OCI-LY7 (cell line): Measurements from ENCODE around the gene SLC9A3. TPM values are rescaled to one million over a fixed set of nuclear protein-coding genes. Genes with fewer than 3 reads are reported as not detected.

ENCODE experiments used
- BruUV-seq: library from RNA; stranded (reverse); fragments of 400-500 nt; replicated peaks from 2 replicates; lab custom pipeline; 2021; lab: Mats Ljungman, UMichigan
- CTCF ChIA-PET: fragments of 300-600 bp; sonication (Branson Sonifier 250); formaldehyde crosslinking; loops from one replicate; lab custom pipeline; 2022; ENCODE audit warnings: antibody characterized with exemption; ENCODE audit not compliant: unreplicated experiment; lab: Charles Lee
- POLR2A ChIA-PET: fragments of 300-600 bp; sonication (Branson Sonifier 250); formaldehyde crosslinking; loops from one replicate; lab custom pipeline; 2022; ENCODE audit warnings: antibody characterized with exemption; lab: Charles Lee
- DNase-seq: peaks from one replicate; pipeline ENCODE4 v3.0.0-alpha.2; 2015; ENCODE audit warnings: low spot score
- H2AFZ ChIP-seq: fragments of 200-600 bp; sonication (generic), shearing (Covaris generic); 2 replicates; pipeline ENCODE4 v1.6.1; 2014; ENCODE audit warnings: mild to moderate bottlenecking, antibody characterized with exemption, low read length, moderate library complexity
- H3K27ac ChIP-seq: fragments of 200-600 bp; sonication (generic); 2 replicates; pipeline ENCODE4 v1.5.1; 2014; ENCODE audit warnings: mixed run types, low read depth, mild to moderate bottlenecking, moderate library complexity, low read length, inconsistent platforms; ENCODE audit not compliant: poor library complexity, severe bottlenecking
- H3K36me3 ChIP-seq: fragments of 200-600 bp; sonication (generic); 2 replicates; pipeline ENCODE4 v1.6.1; 2014; ENCODE audit warnings: mild to moderate bottlenecking, antibody characterized with exemption, low read length, moderate library complexity, mixed read lengths; ENCODE audit not compliant: insufficient read depth
- H3K4me1 ChIP-seq: fragments of 200-600 bp; sonication (generic); 2 replicates; pipeline ENCODE4 v1.5.1; 2014; ENCODE audit warnings: mild to moderate bottlenecking, low read length; ENCODE audit not compliant: insufficient read depth, poor library complexity, severe bottlenecking
- H3K4me2 ChIP-seq: fragments of 200-600 bp; sonication (generic); 2 replicates; pipeline ENCODE4 v1.6.1; 2014; ENCODE audit warnings: mild to moderate bottlenecking, low read length
- H3K4me3 ChIP-seq: fragments of 200-600 bp; sonication (generic); 2 replicates; pipeline ENCODE4 v1.5.1; 2014; ENCODE audit warnings: mild to moderate bottlenecking, low read depth, low read length; ENCODE audit not compliant: poor library complexity, severe bottlenecking
- H3K79me2 ChIP-seq: fragments of 200-600 bp; sonication (generic); 2 replicates; pipeline ENCODE4 v1.6.1; 2016; ENCODE audit warnings: low read depth, mild to moderate bottlenecking, low read length, moderate library complexity, mixed read lengths; ENCODE audit not compliant: insufficient read depth
- H3K9me2 ChIP-seq: fragments of 200-600 bp; sonication (generic); 2 replicates; pipeline ENCODE4 v1.6.1; 2016; ENCODE audit warnings: mild to moderate bottlenecking, low read length, mixed read lengths; ENCODE audit not compliant: insufficient read depth
- H3K9me3 ChIP-seq: fragments of 200-600 bp; sonication (generic); 2 replicates; pipeline ENCODE4 v1.6.1; 2014; ENCODE audit warnings: mild to moderate bottlenecking, mixed run types, low read length, mixed read lengths
- H4K20me1 ChIP-seq: fragments of 200-600 bp; sonication (generic); 2 replicates; pipeline ENCODE4 v1.6.1; 2014; ENCODE audit warnings: mild to moderate bottlenecking, antibody characterized with exemption, low read length, moderate library complexity, mixed read lengths; ENCODE audit not compliant: insufficient read depth
- EZH2phosphoT487 ChIP-seq: fragments of 200-600 bp; sonication (generic); IDR thresholded peaks from 2 replicates; pipeline ENCODE4 v1.6.1; 2018; ENCODE audit warnings: low read depth, borderline replicate concordance, mild to moderate bottlenecking, mixed run types, antibody characterized with exemption, low read length, moderate library complexity, mixed read lengths
- intact Hi-C: fragments of 100-400 bp; cut with micrococcal nuclease; formaldehyde crosslinking; loops from one replicate; pipeline ENCODE4 v1.10.0; 2022; ENCODE audit not compliant: unreplicated experiment
- total RNA-seq, 2 experiments: library from RNA; depleted of rRNA in 1 of 2; stranded (reverse); fragments of >200 nt in 1 of 2; shearing (Covaris generic) in 1 of 2; gene quantifications; 2 replicates each; pipeline ENCODE4 v1.2.3, GENCODE V29; 2014 to 2022
- TF ChIP-seq, protein P1 (sequence below): fragments of 200-600 bp; sonication (generic); conservative IDR thresholded peaks from 2 replicates; pipeline ENCODE4 v1.5.1; 2014; ENCODE audit warnings: mild to moderate bottlenecking, antibody characterized with exemption, low read length, moderate library complexity, mixed read lengths

Gene SLC9A3
- total RNA-seq, 2 experiments from 2014 or later, result 2.0 to 4.3 TPM

DNA sequence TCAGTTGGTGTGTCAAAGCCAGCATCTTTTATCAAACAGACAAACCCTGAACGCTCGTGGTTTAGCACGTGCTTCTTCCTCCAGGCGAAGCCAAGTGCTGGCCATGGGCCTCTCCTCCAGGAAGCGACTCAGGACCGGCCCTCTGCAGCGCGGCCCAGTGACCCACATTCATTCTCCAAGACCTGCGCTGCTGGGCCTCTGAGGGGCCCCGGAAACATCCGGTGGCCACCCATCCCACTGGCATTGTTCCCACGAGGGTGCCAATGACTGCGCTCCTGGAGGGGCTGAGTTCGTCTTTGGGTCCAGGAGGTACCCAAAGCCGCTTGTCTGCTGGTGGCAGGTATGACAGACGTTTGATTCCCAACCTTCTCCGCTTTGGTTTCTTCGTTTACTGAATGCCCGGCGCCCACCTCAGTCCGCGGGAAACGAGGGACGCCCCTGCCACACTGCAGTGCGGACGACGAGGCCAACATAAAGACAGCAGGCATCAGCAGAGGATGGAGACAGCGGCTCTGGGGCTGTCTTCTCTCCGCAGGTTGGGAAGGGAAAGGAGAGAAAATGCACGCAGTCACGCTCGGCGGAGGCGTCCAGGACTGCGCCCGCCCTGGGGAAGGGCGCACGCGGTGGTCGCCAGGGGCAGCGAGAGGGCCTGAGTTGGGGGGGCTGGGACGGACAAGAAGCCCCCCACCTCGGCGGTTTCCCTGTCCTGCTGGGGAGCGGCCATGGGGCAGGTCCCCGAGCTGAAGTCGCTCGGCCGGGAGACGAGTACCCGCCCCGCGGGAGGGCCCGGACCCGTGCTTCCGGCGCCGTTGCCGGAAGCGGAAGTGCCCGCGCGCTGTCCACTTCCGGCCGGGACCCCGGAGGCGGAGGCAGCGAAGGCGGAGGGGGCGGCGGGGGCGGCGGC, 81.7 kb downstream of the SLC9A3 start, which contains the start of gene EXOC3:
EXOC3 (plus strand) TSS at position 842 of the 904 bp plus-strand sequence. CDS start 3,030 bp downstream, outside the sequence.
- ChIA-PET POLR2A (no interaction called here), CTCF (no interaction called here)
- peaks cover 27% of the 10 kb centered on the region for H3K4me1 ChIP-seq

DNA sequence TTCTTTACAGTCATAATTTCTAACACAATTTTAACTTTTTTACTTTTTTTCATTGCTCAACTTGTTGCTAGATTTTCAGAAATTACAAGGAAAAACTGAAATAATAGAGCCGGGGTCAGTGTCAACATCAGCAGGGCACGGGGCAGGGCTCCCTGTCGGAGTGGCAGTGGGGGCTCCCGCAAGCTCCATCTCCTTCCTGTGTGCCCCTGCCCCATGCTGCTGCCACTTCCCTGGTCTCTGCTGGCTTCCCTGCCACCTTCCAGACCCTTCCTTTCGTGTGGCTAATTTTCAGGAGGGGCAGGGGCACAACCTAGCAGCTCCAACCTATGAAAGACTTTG, 82.3 kb downstream of the SLC9A3 start:
- H3K4me3 ChIP-seq, result peak overlapping the region; percentile 96
- BruUV-seq, result no TSS peak

More for the DNA sequence above, 81.7 kb downstream of the SLC9A3 start, which contains the start of gene EXOC3:
- peaks cover 15% of the 10 kb centered on the region for H3K36me3 ChIP-seq
- DNase-seq, result peak; percentile 86
- TF ChIP-seq, protein P1, sequence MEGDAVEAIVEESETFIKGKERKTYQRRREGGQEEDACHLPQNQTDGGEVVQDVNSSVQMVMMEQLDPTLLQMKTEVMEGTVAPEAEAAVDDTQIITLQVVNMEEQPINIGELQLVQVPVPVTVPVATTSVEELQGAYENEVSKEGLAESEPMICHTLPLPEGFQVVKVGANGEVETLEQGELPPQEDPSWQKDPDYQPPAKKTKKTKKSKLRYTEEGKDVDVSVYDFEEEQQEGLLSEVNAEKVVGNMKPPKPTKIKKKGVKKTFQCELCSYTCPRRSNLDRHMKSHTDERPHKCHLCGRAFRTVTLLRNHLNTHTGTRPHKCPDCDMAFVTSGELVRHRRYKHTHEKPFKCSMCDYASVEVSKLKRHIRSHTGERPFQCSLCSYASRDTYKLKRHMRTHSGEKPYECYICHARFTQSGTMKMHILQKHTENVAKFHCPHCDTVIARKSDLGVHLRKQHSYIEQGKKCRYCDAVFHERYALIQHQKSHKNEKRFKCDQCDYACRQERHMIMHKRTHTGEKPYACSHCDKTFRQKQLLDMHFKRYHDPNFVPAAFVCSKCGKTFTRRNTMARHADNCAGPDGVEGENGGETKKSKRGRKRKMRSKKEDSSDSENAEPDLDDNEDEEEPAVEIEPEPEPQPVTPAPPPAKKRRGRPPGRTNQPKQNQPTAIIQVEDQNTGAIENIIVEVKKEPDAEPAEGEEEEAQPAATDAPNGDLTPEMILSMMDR, result no peak
- no peak for TF ChIP-seq EZH2phosphoT487
- H3K79me2 ChIP-seq, result peaks cover 14% of the 10 kb centered on the region; the same call in 1 of the 2 replicates
- H3K4me2 ChIP-seq, result peak within 1 kb of the TSS; percentile 96
- H3K4me3 ChIP-seq, result peak within 1 kb of the TSS; percentile 96
- peak within 1 kb of the TSS; percentile 83 for H2AFZ ChIP-seq
- H4K20me1 ChIP-seq, result no peaks in the 10 kb centered on the region
- peak within 1 kb of the TSS; percentile 3 for H3K27ac ChIP-seq
- intact Hi-C loops, result no loop called here
- H3K9me3 ChIP-seq, result no peaks in the 10 kb centered on the region
- no peaks in the 10 kb centered on the region for H3K9me2 ChIP-seq
- BruUV-seq, result TSS peak; percentile 93

More for the DNA sequence above, 82.3 kb downstream of the SLC9A3 start:
- H2AFZ ChIP-seq, result no peak overlapping the region
- H3K4me2 ChIP-seq, result peak overlapping the region; percentile 96
- ChIA-PET CTCF (no interaction called here), POLR2A (no interaction called here)
- H3K4me1 ChIP-seq, result peaks cover 27% of the 10 kb centered on the region
- H3K27ac ChIP-seq, result no peak overlapping the region
- no peaks in the 10 kb centered on the region for H3K9me3 ChIP-seq
- intact Hi-C loops, result no loop called here
- no peaks in the 10 kb centered on the region for H3K9me2 ChIP-seq
- H3K79me2 ChIP-seq, result peaks cover 14% of the 10 kb centered on the region; the same call in 1 of the 2 replicates
- no peak for DNase-seq
- H3K36me3 ChIP-seq, result peaks cover 8% of the 10 kb centered on the region; the same call in 1 of the 2 replicates
- TF ChIP-seq, protein P1, result no peak
- no peaks in the 10 kb centered on the region for H4K20me1 ChIP-seq
